MM.1S (cell line): Measurements from ENCODE around the gene BCR.
"Not testable (repeated sequence)": the region's sequence is repeated elsewhere in the genome, so short reads cannot be mapped to it uniquely, and the experiment has no call there.

Source experiments
- CTCF ChIP-seq: fragments of 300-600 bp; sonication (generic); IDR thresholded peaks from 2 replicates; pipeline ENCODE4 v1.5.1; 2016; ENCODE audit warnings: antibody characterized with exemption, low read length, mixed read lengths
- EZH2phosphoT487 ChIP-seq: fragments of 300-600 bp; sonication (generic); IDR thresholded peaks from 2 replicates; pipeline ENCODE4 v1.6.1; 2018; ENCODE audit warnings: antibody characterized with exemption, low read length

- not testable (repeated sequence) for TF ChIP-seq CTCF, EZH2phosphoT487
These were observed 129.0 kb downstream of the BCR start for GRCh38 chr22:23309261-23309660.
